ENCODE measurements around the gene ARID5B.

The ARID5B gene

GRCh38 chr10:61888744-61889143 lies 12.8 kb upstream of the ARID5B start:
- no peaks in the 10 kb centered on the region for H4K20me1 ChIP-seq
- no peak for TF ChIP-seq Cebpa-rat (IDR thresholded peaks at IDR 0.05)
- no peak overlapping the region for H3K27ac ChIP-seq
- no peak overlapping the region for H3K4me3 ChIP-seq
- H3K9me3 ChIP-seq, result no peaks in the 10 kb centered on the region
- H3K9ac ChIP-seq, result no peak overlapping the region
- no peak overlapping the region for H3K4me2 ChIP-seq
- H3K36me3 ChIP-seq, result no peaks in the 10 kb centered on the region
- no peaks in the 10 kb centered on the region for H3K27me3 ChIP-seq
- no peaks in the 10 kb centered on the region for H3K4me1 ChIP-seq

- no peak overlapping the region for H3K27ac ChIP-seq
- H3K4me3 ChIP-seq, result no peak overlapping the region
- no peaks in the 10 kb centered on the region for H3K36me3 ChIP-seq
- H4K20me1 ChIP-seq, result no peaks in the 10 kb centered on the region
- H3K4me2 ChIP-seq, result no peak overlapping the region
- TF ChIP-seq Cebpa-rat (IDR thresholded peaks at IDR 0.05), result no peak
- no peaks in the 10 kb centered on the region for H3K27me3 ChIP-seq
- no peaks in the 10 kb centered on the region for H3K9me3 ChIP-seq
- H3K4me1 ChIP-seq, result no peaks in the 10 kb centered on the region
- H3K9ac ChIP-seq, result no peak overlapping the region
These were observed 11.1 kb upstream of the ARID5B start for GRCh38 chr10:61890430-61890829.

- no peak for TF ChIP-seq Cebpa-rat (IDR thresholded peaks at IDR 0.05)
These were observed 10.6 kb upstream of the ARID5B start for GRCh38 chr10:61890881-61891409.

GRCh38 chr10:61891906-61892585 lies 9.5 kb upstream of the ARID5B start:
- H4K20me1 ChIP-seq, result no peaks in the 10 kb centered on the region
- no peak overlapping the region for H3K9ac ChIP-seq
- H3K9me3 ChIP-seq, result no peaks in the 10 kb centered on the region
- H3K27me3 ChIP-seq, result no peaks in the 10 kb centered on the region
- no peak for TF ChIP-seq Cebpa-rat (IDR thresholded peaks at IDR 0.05)
- peaks cover 7% of the 10 kb centered on the region for H3K4me1 ChIP-seq
- H3K36me3 ChIP-seq, result no peaks in the 10 kb centered on the region
- no peak overlapping the region for H3K4me2 ChIP-seq
- no peak overlapping the region for H3K27ac ChIP-seq
- H3K4me3 ChIP-seq, result no peak overlapping the region

More at GRCh38 chr10:61890881-61891409, 10.6 kb upstream of the ARID5B start:
- Histone ChIP-seq H3K36me3 (no peaks in the 10 kb centered on the region), H3K9me3 (no peaks in the 10 kb centered on the region), H3K27me3 (no peaks in the 10 kb centered on the region), H3K4me2 (no peak overlapping the region), H4K20me1 (no peaks in the 10 kb centered on the region), H3K4me1 (no peaks in the 10 kb centered on the region), H3K27ac (no peak overlapping the region), H3K9ac (no peak overlapping the region), H3K4me3 (no peak overlapping the region)

- Histone ChIP-seq H3K27me3 (no peaks in the 10 kb centered on the region), H4K20me1 (no peaks in the 10 kb centered on the region), H3K9ac (no peak overlapping the region), H3K4me2 (no peak overlapping the region), H3K27ac (no peak overlapping the region), H3K36me3 (no peaks in the 10 kb centered on the region), H3K4me1 (peaks cover 16% of the 10 kb centered on the region), H3K9me3 (no peaks in the 10 kb centered on the region), H3K4me3 (no peak overlapping the region)
- TF ChIP-seq Cebpa-rat (IDR thresholded peaks at IDR 0.05), result no peak
These were observed 8.5 kb upstream of the ARID5B start for GRCh38 chr10:61892961-61893360.

- no peaks in the 10 kb centered on the region for H3K27me3 ChIP-seq
These were observed 7.4 kb upstream of the ARID5B start for GRCh38 chr10:61894133-61894532.

GRCh38 chr10:61895898-61896600 lies 5.5 kb upstream of the ARID5B start:
- Histone ChIP-seq H3K4me3 (no peak overlapping the region), H3K4me2 (peak overlapping the region; percentile 89), H3K9me3 (no peaks in the 10 kb centered on the region), H3K27me3 (no peaks in the 10 kb centered on the region), H3K36me3 (no peaks in the 10 kb centered on the region), H4K20me1 (no peaks in the 10 kb centered on the region), H3K9ac (no peak overlapping the region), H3K4me1 (peaks cover 30% of the 10 kb centered on the region), H3K27ac (no peak overlapping the region)
- no peak for TF ChIP-seq Cebpa-rat (IDR thresholded peaks at IDR 0.05)

More at GRCh38 chr10:61894133-61894532, 7.4 kb upstream of the ARID5B start:
- no peaks in the 10 kb centered on the region for H4K20me1 ChIP-seq
- H3K4me3 ChIP-seq, result no peak overlapping the region
- no peak overlapping the region for H3K27ac ChIP-seq
- no peaks in the 10 kb centered on the region for H3K36me3 ChIP-seq
- no peak overlapping the region for H3K9ac ChIP-seq
- H3K4me1 ChIP-seq, result peaks cover 27% of the 10 kb centered on the region
- H3K4me2 ChIP-seq, result no peak overlapping the region
- no peaks in the 10 kb centered on the region for H3K9me3 ChIP-seq
- TF ChIP-seq Cebpa-rat (IDR thresholded peaks at IDR 0.05), result no peak

GRCh38 chr10:61896854-61897661 lies 4.4 kb upstream of the ARID5B start:
- H4K20me1 ChIP-seq, result no peaks in the 10 kb centered on the region
- peak overlapping the region; percentile 89 for H3K4me2 ChIP-seq

GRCh38 chr10:61897671-61898434 lies 3.6 kb upstream of the ARID5B start:
- TF ChIP-seq Cebpa-rat (IDR thresholded peaks at IDR 0.05), result no peak
- peak overlapping the region; percentile 79 for H3K4me3 ChIP-seq
- H3K4me1 ChIP-seq, result peaks cover 30% of the 10 kb centered on the region
- peak overlapping the region; percentile 89 for H3K4me2 ChIP-seq
- no peaks in the 10 kb centered on the region for H3K36me3 ChIP-seq
- no peaks in the 10 kb centered on the region for H3K27me3 ChIP-seq
- peak overlapping the region; percentile 99 for H3K9ac ChIP-seq
- H3K27ac ChIP-seq, result peak overlapping the region; percentile 80
- no peaks in the 10 kb centered on the region for H4K20me1 ChIP-seq
- no peaks in the 10 kb centered on the region for H3K9me3 ChIP-seq

More at GRCh38 chr10:61896854-61897661, 4.4 kb upstream of the ARID5B start:
- peak overlapping the region; percentile 80 for H3K27ac ChIP-seq
- H3K4me1 ChIP-seq, result peaks cover 30% of the 10 kb centered on the region
- no peak for TF ChIP-seq Cebpa-rat (IDR thresholded peaks at IDR 0.05)
- H3K9me3 ChIP-seq, result no peaks in the 10 kb centered on the region
- H3K9ac ChIP-seq, result peak overlapping the region; percentile 68
- H3K4me3 ChIP-seq, result peak overlapping the region; percentile 79
- no peaks in the 10 kb centered on the region for H3K36me3 ChIP-seq
- no peaks in the 10 kb centered on the region for H3K27me3 ChIP-seq

Measured in BLaER1 (cell line).